ENCODE data around the gene LAIR2. TPM values are rescaled to one million over a fixed set of nuclear protein-coding genes. Genes with fewer than 3 reads are reported as not detected.
"Not testable (repeated sequence)": the region's sequence is repeated elsewhere in the genome, so short reads cannot be mapped to it uniquely, and the experiment has no call there.

Gene LAIR2
- total RNA-seq, 1 donor from 2014 or later = not detected

DNA sequence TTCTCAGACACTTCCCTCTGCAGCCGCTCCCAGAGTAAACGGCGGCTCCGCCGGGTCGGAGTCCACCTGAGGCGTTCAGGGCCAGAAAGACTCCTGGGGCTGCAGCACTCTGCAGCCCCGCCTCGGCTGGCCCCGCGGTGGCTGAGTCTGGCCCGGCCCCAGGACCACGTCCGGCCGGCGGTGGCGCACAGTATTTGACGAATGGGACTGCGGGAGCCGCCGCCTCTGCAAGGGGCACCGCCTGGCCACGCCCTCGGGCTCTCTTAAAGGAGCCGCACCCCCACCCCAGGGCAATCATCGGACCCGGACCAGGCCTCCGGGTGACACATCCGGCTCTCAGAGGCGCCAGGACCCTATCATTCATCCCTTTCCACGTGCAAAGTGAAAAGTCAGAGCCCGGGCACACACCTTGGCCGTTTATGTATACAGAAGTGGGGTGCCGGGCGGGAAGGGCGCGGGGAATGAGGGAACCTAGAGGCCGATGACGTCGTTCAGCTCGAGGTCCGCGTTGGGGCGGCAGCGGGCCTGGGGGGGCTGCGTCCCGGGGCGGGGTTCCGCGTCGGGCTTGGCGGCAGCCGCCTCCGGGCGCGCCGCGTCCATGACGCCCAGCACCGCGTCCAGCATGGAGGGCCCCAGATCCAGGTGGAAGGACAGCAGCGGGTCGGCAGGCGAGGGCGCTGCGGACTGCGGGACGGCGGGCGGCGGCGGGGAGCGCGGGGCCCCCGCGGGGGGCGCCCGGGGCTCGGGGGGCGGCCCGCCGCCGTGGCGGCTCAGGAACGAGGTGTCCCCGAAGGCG is 37.8 kb upstream of the LAIR2 start:
- peak; percentile 91 for DNase-seq (ENCODE audit: low spot score)

DNA sequence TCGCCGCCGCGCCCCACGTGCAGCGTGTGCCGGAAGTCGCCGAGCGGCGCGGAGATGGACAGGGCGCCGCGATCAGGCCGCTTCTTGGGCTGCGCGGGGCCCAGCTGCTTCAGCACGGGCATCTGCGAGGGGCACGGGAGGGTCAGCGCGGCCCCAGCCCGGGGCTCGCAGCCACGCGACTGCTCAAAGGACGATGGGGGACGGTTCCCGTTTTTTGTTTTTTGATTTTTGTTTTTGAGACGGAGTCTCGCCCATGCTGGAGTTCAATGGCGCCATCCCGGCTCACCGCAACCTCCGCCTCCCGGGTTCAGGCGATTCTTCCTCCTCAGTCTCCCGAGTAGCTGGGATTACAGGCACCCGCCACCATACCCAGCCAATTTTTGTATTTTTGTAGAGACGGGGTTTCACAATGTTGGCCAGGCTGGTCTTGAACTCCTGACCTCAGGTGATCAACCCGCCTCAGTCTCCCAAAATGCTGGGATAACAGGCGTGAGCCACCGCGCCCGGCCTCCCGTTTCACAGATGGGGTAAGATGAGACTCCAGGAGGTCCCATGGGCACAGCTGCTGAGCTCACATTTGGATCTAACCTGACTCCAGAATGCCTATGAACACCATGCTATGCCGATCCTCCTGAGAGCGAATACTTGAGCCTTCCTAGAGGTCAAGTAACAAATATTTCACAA is 37.1 kb upstream of the LAIR2 start:
- DNase-seq (ENCODE audit: low spot score) = no peak

GRCh38 chr19:54466110-54466480 is 36.5 kb upstream of the LAIR2 start:
- DNase-seq (ENCODE audit: low spot score) = not testable (repeated sequence)

DNA sequence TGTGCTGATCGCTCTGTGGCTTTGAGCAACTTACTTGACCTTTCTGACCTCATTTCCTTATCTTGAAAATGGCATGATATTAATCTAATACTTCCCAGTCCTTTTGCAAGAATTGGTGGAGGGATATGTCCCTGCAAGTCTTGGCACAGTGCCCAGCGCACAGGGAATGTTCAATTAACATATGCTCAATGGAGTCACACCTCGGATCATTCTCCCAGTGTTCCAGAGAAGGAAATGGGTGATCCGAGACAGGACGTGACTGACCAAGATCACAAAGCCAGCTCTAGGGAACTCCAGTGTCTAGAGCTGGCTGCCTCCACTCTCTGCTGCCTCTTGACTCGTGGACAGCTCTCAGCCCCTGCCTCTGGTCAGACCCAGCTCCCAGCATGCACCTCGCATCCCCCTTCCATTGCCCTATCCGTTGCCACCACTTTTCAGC is 33.1 kb upstream of the LAIR2 start:
- no peak for DNase-seq (ENCODE audit: low spot score)

DNA sequence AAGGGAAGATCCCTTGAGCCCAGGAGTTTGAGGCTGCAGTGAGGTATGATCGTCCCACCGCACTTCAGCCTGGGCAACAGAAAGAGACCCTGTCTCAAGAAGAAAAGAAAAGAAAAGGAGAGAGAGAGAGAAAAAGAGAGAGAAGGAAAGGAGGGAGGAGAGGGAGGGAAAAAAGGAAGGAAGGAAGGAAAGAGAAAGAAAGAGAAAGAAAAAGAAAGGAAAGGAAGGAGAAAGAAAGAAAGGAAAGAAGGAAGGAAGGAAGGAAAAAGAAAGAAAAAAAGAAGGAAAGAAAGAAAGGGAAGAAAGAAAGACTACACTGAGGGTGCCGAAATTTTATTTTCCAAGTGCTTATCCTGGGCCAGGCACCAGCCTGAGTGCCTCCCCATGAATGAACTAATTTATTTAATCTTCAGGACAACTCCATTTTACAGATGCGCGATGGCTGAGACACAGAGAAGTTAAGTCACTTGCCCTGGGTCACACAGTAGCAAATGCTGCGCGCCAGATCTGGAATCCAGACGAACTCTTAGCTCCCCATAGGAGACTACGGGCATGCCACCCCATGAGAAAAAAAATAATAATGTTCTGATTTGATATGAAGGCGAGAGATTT is 32.2 kb upstream of the LAIR2 start:
- no peak for DNase-seq (ENCODE audit: low spot score)

DNA sequence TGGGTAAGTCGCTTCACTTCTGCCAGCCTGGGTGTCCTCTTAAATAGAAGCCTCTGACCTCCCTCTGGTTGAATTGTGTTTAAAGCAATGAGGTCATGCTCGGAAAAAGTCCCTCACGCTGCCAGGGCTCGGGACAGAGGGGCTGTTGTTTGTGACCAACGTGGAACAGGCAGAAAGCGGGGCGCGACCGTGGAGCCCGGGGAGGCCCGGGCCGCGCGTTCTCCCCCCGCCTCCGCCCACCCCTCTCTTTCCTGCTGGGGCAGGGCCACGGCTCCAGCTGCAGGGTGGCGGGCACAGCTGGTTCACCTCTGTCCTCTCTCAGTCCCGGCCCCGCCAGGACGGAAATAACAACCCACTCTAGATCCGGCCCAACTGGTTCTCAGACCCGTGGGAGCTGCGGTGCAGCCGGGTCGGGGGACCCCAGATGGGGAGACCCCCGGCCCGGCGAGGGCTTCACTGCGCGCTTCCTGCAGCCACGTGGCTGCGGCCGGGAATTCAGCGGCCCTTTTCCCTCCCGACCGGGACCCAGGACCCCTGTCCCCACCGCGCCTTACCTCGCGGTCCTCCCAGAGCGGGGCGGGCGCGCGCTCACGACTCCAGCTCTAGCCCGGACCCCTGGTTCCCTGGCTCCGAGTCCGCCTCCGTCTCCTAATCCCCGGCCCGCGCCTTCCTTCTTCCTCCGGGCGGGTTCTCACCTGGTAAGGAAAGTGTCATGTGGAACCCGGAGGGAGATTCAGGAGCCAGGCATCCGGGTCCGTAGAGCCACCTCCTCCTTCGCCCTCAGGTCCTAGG is 31.4 kb upstream of the LAIR2 start:
- DNase-seq (ENCODE audit: low spot score) = no peak

GRCh38 chr19:54473071-54473891 is 29.4 kb upstream of the LAIR2 start, which contains the start of gene CDC42EP5:
Gene CDC42EP5, minus strand, starts transcription at chr19:54473296. Its CDS starts 7,749 bp downstream, at chr19:54465547.
- DNase-seq (ENCODE audit: low spot score) = peak; percentile 48

GRCh38 chr19:54473892-54474372 is 28.7 kb upstream of the LAIR2 start:
- DNase-seq (ENCODE audit: low spot score) = no peak

DNA sequence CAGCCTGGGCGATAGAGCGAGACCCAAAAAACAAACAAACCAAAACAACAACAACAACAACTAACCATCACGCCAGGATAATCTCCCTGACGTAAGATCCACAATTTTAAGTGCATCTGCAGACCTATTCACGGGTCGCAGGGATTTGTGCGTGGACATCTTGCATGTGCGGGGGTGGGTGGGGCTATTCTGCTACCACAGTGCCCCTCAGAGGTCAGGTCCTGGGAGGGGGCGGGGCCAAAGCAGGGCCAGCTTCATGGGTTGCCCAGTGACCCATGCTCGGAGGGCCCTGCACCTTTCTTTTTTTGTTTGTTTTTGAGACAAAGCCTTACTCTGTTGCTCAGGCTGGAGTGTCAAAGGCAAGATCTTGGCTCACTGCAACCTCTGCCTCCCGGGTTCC is 26.9 kb upstream of the LAIR2 start:
- DNase-seq (ENCODE audit: low spot score) = no peak

DNA sequence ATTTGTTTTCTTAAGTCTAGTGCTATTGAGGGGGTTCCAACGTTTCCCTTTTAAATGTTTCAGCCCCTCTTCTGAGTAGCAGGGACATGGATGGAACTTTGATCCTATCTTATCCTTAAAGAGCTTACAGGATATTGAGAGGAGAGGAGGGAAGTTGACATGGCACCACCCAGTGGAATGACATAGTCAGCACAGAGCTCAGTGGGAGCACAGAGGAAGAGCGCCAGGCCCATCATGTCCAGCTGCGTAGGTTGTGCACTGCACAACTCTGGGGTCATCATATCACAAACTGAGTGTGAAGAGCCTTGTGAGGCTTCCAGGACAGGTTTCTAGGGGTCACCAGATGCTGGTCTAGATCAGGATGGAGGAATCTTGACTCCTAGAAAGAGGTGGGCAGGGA is 25.0 kb upstream of the LAIR2 start:
- DNase-seq (ENCODE audit: low spot score) = no peak

GRCh38 chr19:54478677-54479266 is 23.9 kb upstream of the LAIR2 start:
- no peak for DNase-seq (ENCODE audit: low spot score)

- DNase-seq (ENCODE audit: low spot score) = no peak
Observed at GRCh38 chr19:54480051-54480450, 22.6 kb upstream of the LAIR2 start.

DNA sequence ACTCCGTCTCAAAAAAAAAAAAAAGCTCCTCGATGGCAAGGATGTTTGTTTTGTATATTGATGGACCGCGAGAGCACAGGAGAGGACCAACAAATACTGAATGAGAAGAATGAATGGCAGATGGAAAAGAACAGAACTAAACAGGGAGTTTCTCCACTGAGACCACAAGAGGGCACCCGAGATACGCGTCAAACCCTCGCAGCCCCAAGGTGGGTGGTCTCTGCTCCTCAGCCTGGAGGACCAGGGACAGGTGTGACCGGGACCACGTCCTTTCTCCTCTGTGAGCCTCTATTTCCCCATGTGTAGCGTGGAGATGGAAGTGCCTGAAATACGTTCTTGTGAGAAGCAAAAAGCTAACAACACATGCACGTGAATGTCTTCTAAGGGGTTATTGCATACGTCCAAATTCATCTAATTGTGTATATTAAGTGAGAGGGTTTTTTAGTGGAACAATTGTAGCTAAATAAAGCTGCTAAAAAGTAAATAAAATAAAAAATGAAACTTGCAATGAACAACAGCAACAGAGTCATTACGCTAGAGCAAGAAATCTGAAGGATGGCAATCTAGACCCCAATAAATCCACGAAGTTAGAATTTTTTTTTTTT is 21.2 kb upstream of the LAIR2 start:
- DNase-seq (ENCODE audit: low spot score) = no peak

DNA sequence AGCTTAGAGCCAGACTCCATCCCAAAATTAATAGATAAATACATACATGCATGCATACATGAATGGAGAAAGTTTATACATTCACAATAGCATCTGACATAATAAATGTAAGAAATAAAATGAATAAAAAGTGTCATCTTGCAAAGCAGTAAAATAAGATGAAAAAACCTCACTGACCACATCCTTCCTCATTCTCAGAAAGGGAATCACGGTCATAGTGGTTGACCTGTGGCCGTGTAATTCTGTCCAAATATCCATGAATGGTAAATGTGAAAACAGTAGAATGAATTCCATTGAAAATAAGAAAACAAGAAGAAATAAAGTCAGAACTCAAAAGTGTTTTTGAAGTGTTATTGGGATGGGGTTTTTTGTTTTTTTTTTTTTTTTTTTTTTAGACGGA is 19.7 kb upstream of the LAIR2 start:
- DNase-seq (ENCODE audit: low spot score) = no peak

DNA sequence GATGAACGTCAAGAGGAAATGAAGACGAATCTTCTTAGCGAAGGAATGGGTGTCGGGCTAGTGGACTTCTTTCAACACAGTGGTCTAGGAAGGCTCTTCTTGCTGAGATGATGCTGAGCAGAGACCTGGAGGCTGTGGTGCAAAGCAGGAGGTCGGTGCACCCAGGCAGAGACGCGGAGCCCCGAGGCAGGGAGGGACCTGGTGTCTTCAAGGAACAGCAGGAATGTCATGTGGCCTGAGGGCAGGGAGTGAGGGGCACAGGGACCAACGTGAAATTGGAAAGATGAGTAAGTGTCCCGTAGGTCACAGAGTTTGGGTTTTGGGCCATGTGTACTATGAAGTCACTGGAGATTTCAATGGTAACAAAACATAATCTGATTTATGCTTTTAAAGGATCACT is 18.2 kb upstream of the LAIR2 start:
- no peak for DNase-seq (ENCODE audit: low spot score)

GRCh38 chr19:54485851-54486250 is 16.8 kb upstream of the LAIR2 start:
- no peak for DNase-seq (ENCODE audit: low spot score)

DNA sequence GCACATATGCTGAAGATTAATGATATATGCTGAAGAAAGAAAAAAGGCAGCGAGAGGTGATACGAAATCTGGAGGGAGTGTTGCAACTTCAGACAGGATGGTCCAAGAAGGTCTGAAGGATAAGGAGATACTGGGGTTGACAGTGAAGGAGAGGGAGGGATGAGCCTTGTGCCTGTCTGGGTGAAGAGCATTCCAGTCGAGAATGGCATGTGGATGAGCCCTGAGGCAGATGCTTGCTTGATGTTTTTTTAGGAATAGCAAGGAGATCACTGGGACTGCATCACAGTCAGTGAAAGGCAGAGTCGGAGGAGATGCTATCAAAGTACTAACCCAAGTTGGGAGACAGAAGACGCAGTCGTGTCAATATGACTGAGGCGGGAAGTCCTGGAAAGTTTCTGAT is 13.3 kb upstream of the LAIR2 start:
- no peak for DNase-seq (ENCODE audit: low spot score)

- DNase-seq (ENCODE audit: low spot score) = no peak
Observed at GRCh38 chr19:54489766-54490165, 12.9 kb upstream of the LAIR2 start.

- DNase-seq (ENCODE audit: low spot score) = no peak
Observed at GRCh38 chr19:54492568-54492967, 10.1 kb upstream of the LAIR2 start.

DNA sequence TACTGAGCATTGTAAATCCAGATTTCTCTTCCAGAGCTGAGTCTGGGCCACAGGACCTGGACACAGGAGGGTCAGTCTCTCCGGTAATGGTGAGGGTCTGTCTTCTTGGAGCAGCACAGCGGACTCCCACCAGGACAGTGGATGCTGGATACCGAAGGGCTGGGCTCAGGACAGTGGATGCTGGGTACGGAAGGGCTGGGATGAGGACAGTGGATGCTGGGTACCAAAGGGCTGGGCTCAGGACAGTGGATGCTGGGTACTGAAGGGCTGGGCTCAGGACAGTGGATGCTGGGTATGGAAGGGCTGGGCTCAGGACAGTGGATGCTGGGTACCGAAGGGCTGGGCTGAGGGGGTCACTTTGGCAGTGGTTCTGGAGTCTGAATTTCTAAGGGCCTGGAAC is 9.6 kb upstream of the LAIR2 start:
- not testable (repeated sequence) for DNase-seq (ENCODE audit: low spot score)

Data from mucosa of gallbladder (tissue), 1 donor.